Upper lobe of left lung (tissue), 6 donors: ENCODE measurements around the gene BSX. TPM values are rescaled to one million over a fixed set of nuclear protein-coding genes. Genes with fewer than 3 reads are reported as not detected.

ENCODE experiments used
- ATAC-seq, 2 donors: fragments of 200-7000 bp; cut with Tn5 transposase; one replicate each; pipeline ENCODE4 v1.9.1; 2022; ENCODE audit warnings: mild to moderate bottlenecking in 2 of 2, moderate library complexity in 2 of 2; ENCODE audit not compliant: low FRiP score in 2 of 2
- DNase-seq, 2 donors: peaks; one replicate each; pipeline ENCODE4 v3.0.0-alpha.2; 2019 to 2020
- H3K27ac ChIP-seq, 4 donors: fragments of 200-600 bp; sonication (generic); one replicate each; pipeline ENCODE4 v1.5.1; 2016 to 2019
- H3K27me3 ChIP-seq, 4 donors: fragments of 200-600 bp; sonication (generic); one replicate each; pipeline ENCODE4 v1.5.1; 2017 to 2019
- H3K36me3 ChIP-seq, 4 donors: fragments of 200-600 bp; sonication (generic); one replicate each; pipeline ENCODE4 v1.5.1; 2016 to 2019
- H3K4me1 ChIP-seq, 4 donors: fragments of 200-600 bp; sonication (generic); one replicate each; pipeline ENCODE4 v1.5.1; 2018 to 2019
- H3K4me3 ChIP-seq, 4 donors: fragments of 200-600 bp; sonication (generic); one replicate each; pipeline ENCODE4 v1.5.1; 2017 to 2019; ENCODE audit warnings: mild to moderate bottlenecking in 2 of 4, moderate library complexity in 1 of 4
- H3K9me3 ChIP-seq, 4 donors: fragments of 200-600 bp; sonication (generic); one replicate each; pipeline ENCODE4 v1.5.1; 2018 to 2019
- EP300 ChIP-seq, 4 donors: sonication (generic); formaldehyde crosslinking; IDR thresholded peaks; one replicate each; pipeline ENCODE4 v1.5.1; 2017; ENCODE audit warnings: antibody characterized with exemption in 4 of 4, control low read depth in 2 of 4
- POLR2A ChIP-seq, 4 donors: fragments of 450-650 bp; IDR thresholded peaks; one replicate each; pipeline ENCODE4 v1.5.1; 2016 to 2017; ENCODE audit warnings: antibody characterized with exemption in 4 of 4, mild to moderate bottlenecking in 2 of 4
- POLR2AphosphoS5 ChIP-seq, 2 donors: sonication (generic); formaldehyde crosslinking; IDR thresholded peaks; one replicate each; pipeline ENCODE4 v1.5.1; 2017; ENCODE audit warnings: antibody characterized with exemption in 2 of 2
- WGBS, 2 donors: methylation state at CpG; one replicate each; pipeline ENCODE4 v1.1.5; 2017 to 2018; 5-methylcytosine and 5-hydroxymethylcytosine counted together
- total RNA-seq, 6 donors: library from RNA; depleted of rRNA in 4 of 6; stranded (reverse); fragments of >200 nt in 4 of 6; gene quantifications; one replicate each; pipeline versions ENCODE4 v1.1.0 to v1.2.1, GENCODE V29; 2016 to 2021
- TF ChIP-seq, protein P1 (sequence below), 6 experiments: fragments of 450-650 bp in 4 of 6; fragments of 200-600 bp in 2 of 6; sonication (generic) in 2 of 6; IDR thresholded peaks; one replicate each; pipeline ENCODE4 v1.5.1; 2016 to 2019; ENCODE audit warnings: antibody characterized with exemption in 6 of 6
- donor health status: DM: no; HTN: no; CAD: no; lungs with moderate emphysema.
- donor health status: DM: no; HTN: yes; CAD: no; lungs with severe emphysema.

The BSX gene
- total RNA-seq, 6 donors from 2014 or later: not detected

- Histone ChIP-seq H3K36me3 (no peaks in the 10 kb centered on the region), H3K27ac (no peak overlapping the region), H3K4me1 (peaks cover 9 to 24% (median 11%) of the 10 kb centered on the region in 4 donors), H3K9me3 (no peaks in the 10 kb centered on the region), H3K4me3 (no peak overlapping the region), H3K27me3 (peaks cover 0 to 68% (median 28%) of the 10 kb centered on the region in 4 donors)
- TF ChIP-seq, protein P1, sequence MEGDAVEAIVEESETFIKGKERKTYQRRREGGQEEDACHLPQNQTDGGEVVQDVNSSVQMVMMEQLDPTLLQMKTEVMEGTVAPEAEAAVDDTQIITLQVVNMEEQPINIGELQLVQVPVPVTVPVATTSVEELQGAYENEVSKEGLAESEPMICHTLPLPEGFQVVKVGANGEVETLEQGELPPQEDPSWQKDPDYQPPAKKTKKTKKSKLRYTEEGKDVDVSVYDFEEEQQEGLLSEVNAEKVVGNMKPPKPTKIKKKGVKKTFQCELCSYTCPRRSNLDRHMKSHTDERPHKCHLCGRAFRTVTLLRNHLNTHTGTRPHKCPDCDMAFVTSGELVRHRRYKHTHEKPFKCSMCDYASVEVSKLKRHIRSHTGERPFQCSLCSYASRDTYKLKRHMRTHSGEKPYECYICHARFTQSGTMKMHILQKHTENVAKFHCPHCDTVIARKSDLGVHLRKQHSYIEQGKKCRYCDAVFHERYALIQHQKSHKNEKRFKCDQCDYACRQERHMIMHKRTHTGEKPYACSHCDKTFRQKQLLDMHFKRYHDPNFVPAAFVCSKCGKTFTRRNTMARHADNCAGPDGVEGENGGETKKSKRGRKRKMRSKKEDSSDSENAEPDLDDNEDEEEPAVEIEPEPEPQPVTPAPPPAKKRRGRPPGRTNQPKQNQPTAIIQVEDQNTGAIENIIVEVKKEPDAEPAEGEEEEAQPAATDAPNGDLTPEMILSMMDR (IDR thresholded peaks at IDR 0.05): no peak
- TF ChIP-seq POLR2AphosphoS5 (IDR thresholded peaks at IDR 0.05) (no peak), EP300 (IDR thresholded peaks at IDR 0.05) (no peak), POLR2A (IDR thresholded peaks at IDR 0.05) (no peak)
- DNase-seq (no peak), ATAC-seq (no peak)
- WGBS, 2 donors: 10 to 15% methylated on average over 7 of the region's 7 CpGs
Measured at GRCh38 chr11:122978299-122978620, 3.4 kb downstream of the BSX start.

- Histone ChIP-seq H3K27me3 (peaks cover 0 to 64% (median 28%) of the 10 kb centered on the region in 4 donors), H3K4me1 (peaks cover 9 to 24% (median 11%) of the 10 kb centered on the region in 4 donors), H3K4me3 (peak overlapping the region in 1 of 4 donors; percentile 19), H3K36me3 (no peaks in the 10 kb centered on the region), H3K9me3 (no peaks in the 10 kb centered on the region), H3K27ac (no peak overlapping the region)
- 8 to 12% methylated on average over 29 to 40 of the region's 50 CpGs for WGBS, 2 donors
- TF ChIP-seq EP300 (IDR thresholded peaks at IDR 0.05) (no peak), POLR2A (IDR thresholded peaks at IDR 0.05) (no peak), POLR2AphosphoS5 (IDR thresholded peaks at IDR 0.05) (no peak)
- ATAC-seq: peak in 1 of 2 donors; percentile 35
- peak in 1 of 2 donors; percentile 79 for DNase-seq
Measured at GRCh38 chr11:122977470-122978298, 4.0 kb downstream of the BSX start.

DNA sequence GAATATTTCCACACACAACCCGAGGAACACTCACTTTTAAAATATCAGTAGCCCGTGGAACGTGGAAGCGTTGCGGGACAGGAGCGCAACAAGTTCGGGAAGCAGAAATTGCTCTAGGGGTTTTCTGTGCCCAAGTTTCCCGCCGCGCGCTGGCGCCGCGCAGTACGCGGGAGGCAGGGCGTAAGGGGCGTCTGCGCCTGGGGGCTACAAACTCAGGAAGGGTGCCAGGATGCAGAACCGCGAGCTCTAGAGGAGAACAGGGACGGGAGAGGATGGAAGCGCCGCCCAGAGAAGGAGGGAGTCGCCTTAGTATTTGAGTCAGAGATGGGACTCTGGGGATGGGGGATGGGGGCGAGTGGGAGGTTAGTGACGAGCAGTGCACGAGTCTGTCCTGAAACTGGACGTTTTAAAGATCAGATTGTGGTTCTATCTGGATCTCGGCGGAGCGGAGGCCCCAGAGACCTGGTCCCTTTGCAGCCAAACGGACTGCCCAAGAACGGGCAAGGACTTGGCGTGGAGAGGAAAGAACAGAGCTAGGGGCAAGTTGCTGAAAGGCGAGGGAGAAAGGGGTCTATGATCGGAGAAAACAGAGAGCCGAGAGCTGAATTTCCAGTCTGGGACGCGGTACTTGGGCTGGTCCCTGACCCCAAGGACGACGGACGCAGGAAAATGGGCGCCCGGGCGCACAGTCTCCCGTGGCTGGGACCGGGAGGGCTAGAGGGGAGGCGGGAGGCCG lies 4.7 kb downstream of the BSX start:
- DNase-seq (peak in 1 of 2 donors; percentile 62), ATAC-seq (no peak)
- WGBS, 2 donors: 5 to 6% methylated on average over 42 to 47 of the region's 50 CpGs
- H3K27ac ChIP-seq: no peak overlapping the region
- peaks cover 0 to 56% (median 27%) of the 10 kb centered on the region in 4 donors for H3K27me3 ChIP-seq
- peaks cover 9 to 24% (median 11%) of the 10 kb centered on the region in 4 donors for H3K4me1 ChIP-seq
- H3K4me3 ChIP-seq: peak overlapping the region in 1 of 4 donors; percentile 19
- no peaks in the 10 kb centered on the region for H3K9me3 ChIP-seq
- no peak for TF ChIP-seq POLR2A (IDR thresholded peaks at IDR 0.05)
- TF ChIP-seq, protein P1 (IDR thresholded peaks at IDR 0.05): no peak
- TF ChIP-seq POLR2AphosphoS5 (IDR thresholded peaks at IDR 0.05): no peak
- TF ChIP-seq EP300 (IDR thresholded peaks at IDR 0.05): no peak
- no peaks in the 10 kb centered on the region for H3K36me3 ChIP-seq

DNA sequence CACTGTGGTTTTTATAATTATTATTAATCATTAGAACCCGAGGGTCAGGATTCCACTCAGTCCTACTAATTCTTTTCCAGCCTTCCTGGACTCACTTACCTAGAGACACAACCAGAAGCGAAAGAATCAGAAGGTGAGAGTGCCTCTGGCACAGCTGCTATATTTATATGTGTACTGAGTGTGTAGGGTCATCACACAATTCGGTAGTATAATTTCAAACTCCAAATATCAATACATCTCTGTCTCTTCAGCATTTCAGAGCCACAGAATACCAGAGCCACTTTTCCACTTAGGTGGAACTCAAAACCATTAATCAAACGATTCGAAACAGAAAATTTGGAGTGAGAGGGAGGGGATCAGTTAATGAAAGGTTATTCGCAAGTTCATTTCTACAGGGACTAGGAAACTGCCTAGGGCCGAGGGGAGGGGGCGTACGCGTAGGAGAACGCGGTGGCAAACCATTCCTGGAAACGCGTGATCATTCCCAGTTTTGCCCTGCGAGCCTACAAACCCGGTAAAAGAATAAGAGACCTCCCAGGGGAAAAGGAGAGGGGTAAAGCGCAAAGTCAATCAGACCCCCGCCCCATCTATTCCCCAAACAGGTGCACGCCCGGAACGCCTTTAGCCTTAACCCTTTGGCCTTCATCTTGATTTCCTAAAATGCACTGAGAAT lies 5.4 kb downstream of the BSX start:
- DNase-seq (no peak), ATAC-seq (no peak)
- Histone ChIP-seq H3K4me3 (no peak overlapping the region), H3K4me1 (peaks cover 5 to 18% (median 10%) of the 10 kb centered on the region in 4 donors), H3K27me3 (peaks cover 0 to 49% (median 23%) of the 10 kb centered on the region in 4 donors), H3K9me3 (no peaks in the 10 kb centered on the region), H3K36me3 (no peaks in the 10 kb centered on the region), H3K27ac (no peak overlapping the region)
- TF ChIP-seq EP300 (IDR thresholded peaks at IDR 0.05): no peak
- no peak for TF ChIP-seq POLR2A (IDR thresholded peaks at IDR 0.05)
- TF ChIP-seq, protein P1 (IDR thresholded peaks at IDR 0.05): no peak
- TF ChIP-seq POLR2AphosphoS5 (IDR thresholded peaks at IDR 0.05): no peak
- WGBS, 2 donors: 14 to 15% methylated on average over 21 of the region's 21 CpGs

- H3K27me3 ChIP-seq: no peaks in the 10 kb centered on the region
- 74 to 75% methylated on average over 4 of the region's 4 CpGs for WGBS, 2 donors
- TF ChIP-seq, protein P1 (IDR thresholded peaks at IDR 0.05): no peak
- TF ChIP-seq POLR2A (IDR thresholded peaks at IDR 0.05) (no peak), POLR2AphosphoS5 (IDR thresholded peaks at IDR 0.05) (no peak), EP300 (IDR thresholded peaks at IDR 0.05) (no peak)
- DNase-seq (no peak), ATAC-seq (no peak)
- no peak overlapping the region for H3K27ac ChIP-seq
- H3K4me3 ChIP-seq: no peak overlapping the region
- peaks cover 0 to 2% (median 0%) of the 10 kb centered on the region in 4 donors for H3K36me3 ChIP-seq
- H3K4me1 ChIP-seq: no peaks in the 10 kb centered on the region
- no peaks in the 10 kb centered on the region for H3K9me3 ChIP-seq
Measured at GRCh38 chr11:122963961-122964360, 17.7 kb downstream of the BSX start.
